Measurements from ENCODE around the gene FILIP1L. TPM values are rescaled to one million over a fixed set of nuclear protein-coding genes. Genes with fewer than 3 reads are reported as not detected.

The FILIP1L gene
- total RNA-seq, 2 donors from 2014 or later: 270 to 279 TPM

- peaks cover 24% of the 10 kb centered on the region for H3K36me3 ChIP-seq
These were observed 253.1 kb downstream of the FILIP1L start for GRCh38 chr3:99861216-99861615.

DNA sequence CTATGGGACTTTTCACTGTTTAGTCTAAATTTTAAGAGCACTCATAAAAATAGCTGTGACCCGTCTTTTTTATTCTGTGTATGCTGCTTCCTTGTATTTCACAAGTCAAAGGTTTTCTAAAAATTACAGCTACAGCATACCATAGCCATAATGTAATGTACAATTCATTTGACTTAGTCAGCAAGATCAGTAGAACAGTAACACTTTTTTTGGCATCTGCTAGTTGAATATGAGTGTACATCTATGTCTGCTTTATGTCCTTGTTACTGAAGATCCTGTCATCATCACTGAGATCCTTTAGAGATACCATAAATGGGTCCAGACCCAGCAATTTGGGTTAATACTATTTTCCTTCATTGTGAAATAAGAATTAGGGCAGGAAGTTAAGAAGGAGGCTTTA is 254.5 kb downstream of the FILIP1L start:
- H3K9me3 ChIP-seq: no peaks in the 10 kb centered on the region
- peak overlapping the region; percentile 62 to 82 for H3K27ac ChIP-seq
- peak overlapping the region; percentile 9 for H3K4me3 ChIP-seq
- peaks cover 35% of the 10 kb centered on the region for H3K36me3 ChIP-seq
- no peak for ATAC-seq (ENCODE audit: insufficient number of reproducible peaks, low FRiP score, low read depth)
- TF ChIP-seq, protein P1, sequence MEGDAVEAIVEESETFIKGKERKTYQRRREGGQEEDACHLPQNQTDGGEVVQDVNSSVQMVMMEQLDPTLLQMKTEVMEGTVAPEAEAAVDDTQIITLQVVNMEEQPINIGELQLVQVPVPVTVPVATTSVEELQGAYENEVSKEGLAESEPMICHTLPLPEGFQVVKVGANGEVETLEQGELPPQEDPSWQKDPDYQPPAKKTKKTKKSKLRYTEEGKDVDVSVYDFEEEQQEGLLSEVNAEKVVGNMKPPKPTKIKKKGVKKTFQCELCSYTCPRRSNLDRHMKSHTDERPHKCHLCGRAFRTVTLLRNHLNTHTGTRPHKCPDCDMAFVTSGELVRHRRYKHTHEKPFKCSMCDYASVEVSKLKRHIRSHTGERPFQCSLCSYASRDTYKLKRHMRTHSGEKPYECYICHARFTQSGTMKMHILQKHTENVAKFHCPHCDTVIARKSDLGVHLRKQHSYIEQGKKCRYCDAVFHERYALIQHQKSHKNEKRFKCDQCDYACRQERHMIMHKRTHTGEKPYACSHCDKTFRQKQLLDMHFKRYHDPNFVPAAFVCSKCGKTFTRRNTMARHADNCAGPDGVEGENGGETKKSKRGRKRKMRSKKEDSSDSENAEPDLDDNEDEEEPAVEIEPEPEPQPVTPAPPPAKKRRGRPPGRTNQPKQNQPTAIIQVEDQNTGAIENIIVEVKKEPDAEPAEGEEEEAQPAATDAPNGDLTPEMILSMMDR (IDR thresholded peaks at IDR 0.05): no peak
- peaks cover 70 to 96% of the 10 kb centered on the region in 2 donors for H3K4me1 ChIP-seq (ENCODE audit: control insufficient read depth in 1 of 2, low read depth in 2 of 2)
- no peaks in the 10 kb centered on the region for H3K27me3 ChIP-seq (replicated peaks; ENCODE audit: insufficient read depth)
- DNase-seq (ENCODE audit: low spot score): no peak

More at GRCh38 chr3:99861216-99861615, 253.1 kb downstream of the FILIP1L start:
- ATAC-seq (ENCODE audit: insufficient number of reproducible peaks, low FRiP score, low read depth) (no peak), DNase-seq (ENCODE audit: low spot score) (no peak)
- peak overlapping the region; percentile 62 to 82 for H3K27ac ChIP-seq
- H3K4me3 ChIP-seq: peak overlapping the region; percentile 27
- H3K9me3 ChIP-seq: no peaks in the 10 kb centered on the region
- H3K27me3 ChIP-seq (replicated peaks; ENCODE audit: insufficient read depth): no peaks in the 10 kb centered on the region
- TF ChIP-seq, protein P1 (IDR thresholded peaks at IDR 0.05): no peak
- H3K4me1 ChIP-seq (ENCODE audit: control insufficient read depth in 1 of 2, low read depth in 2 of 2): peaks cover 67 to 94% of the 10 kb centered on the region in 2 donors

DNA sequence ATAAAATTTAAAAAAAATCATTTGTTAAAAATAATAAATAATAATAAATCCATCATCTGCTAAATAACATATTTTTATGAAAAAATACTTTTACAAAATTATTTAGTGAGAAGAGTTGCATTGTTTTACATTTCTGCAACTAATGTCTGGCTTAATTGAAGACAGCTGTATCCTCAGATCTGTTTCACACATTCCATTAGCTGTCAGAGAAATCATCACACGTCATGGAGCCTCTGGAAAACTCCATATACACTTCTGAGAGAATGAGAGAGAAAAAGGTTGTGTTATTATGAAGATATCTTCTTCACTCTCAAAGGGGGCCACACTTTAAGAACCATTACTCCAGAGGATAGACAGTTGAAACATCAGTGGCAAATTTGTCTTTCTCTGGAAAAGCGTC is 255.8 kb downstream of the FILIP1L start:
- DNase-seq (ENCODE audit: low spot score): no peak
- ATAC-seq (ENCODE audit: insufficient number of reproducible peaks, low FRiP score, low read depth): no peak
- H3K4me1 ChIP-seq (ENCODE audit: control insufficient read depth in 1 of 2, low read depth in 2 of 2): peaks cover 64 to 93% of the 10 kb centered on the region in 2 donors
- peak overlapping the region; percentile 52 to 82 for H3K27ac ChIP-seq
- TF ChIP-seq, protein P1 (IDR thresholded peaks at IDR 0.05): no peak
- no peaks in the 10 kb centered on the region for H3K27me3 ChIP-seq (replicated peaks; ENCODE audit: insufficient read depth)
- peaks cover 40% of the 10 kb centered on the region for H3K36me3 ChIP-seq
- H3K9me3 ChIP-seq: no peaks in the 10 kb centered on the region
- peak overlapping the region; percentile 15 for H3K4me3 ChIP-seq

DNA sequence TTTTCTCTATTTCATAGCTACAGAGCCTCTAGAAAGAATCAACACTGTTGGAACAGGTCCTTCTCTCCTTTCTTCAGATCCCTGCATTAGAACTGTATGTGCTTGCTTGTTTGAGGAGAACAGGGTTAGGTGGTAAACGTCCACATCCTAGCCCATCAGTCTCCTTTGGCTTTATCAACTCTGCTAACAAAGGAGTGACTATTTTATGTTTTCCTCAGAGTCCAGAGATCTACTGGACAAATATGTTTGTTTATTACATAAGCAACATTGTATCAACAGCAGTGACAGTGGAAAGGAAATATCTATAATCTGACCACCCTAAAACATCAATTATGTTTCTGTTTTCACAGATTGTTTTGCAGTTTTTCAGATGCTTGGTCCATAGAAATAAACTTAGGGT is 257.0 kb downstream of the FILIP1L start:
- no peak overlapping the region for H3K4me3 ChIP-seq
- DNase-seq (ENCODE audit: low spot score) (no peak), ATAC-seq (ENCODE audit: insufficient number of reproducible peaks, low FRiP score, low read depth) (no peak)
- H3K9me3 ChIP-seq: no peaks in the 10 kb centered on the region
- H3K27ac ChIP-seq: peak overlapping the region; percentile 20 to 82
- peaks cover 53 to 88% of the 10 kb centered on the region in 2 donors for H3K4me1 ChIP-seq (ENCODE audit: control insufficient read depth in 1 of 2, low read depth in 2 of 2)
- no peaks in the 10 kb centered on the region for H3K27me3 ChIP-seq (replicated peaks; ENCODE audit: insufficient read depth)
- TF ChIP-seq, protein P1 (IDR thresholded peaks at IDR 0.05): no peak
- peaks cover 43% of the 10 kb centered on the region for H3K36me3 ChIP-seq

- ATAC-seq (ENCODE audit: insufficient number of reproducible peaks, low FRiP score, low read depth) (no peak), DNase-seq (ENCODE audit: low spot score) (no peak)
- Histone ChIP-seq H3K9me3 (no peaks in the 10 kb centered on the region), H3K27ac (peak overlapping the region; percentile 20 to 82), H3K27me3 (replicated peaks; ENCODE audit: insufficient read depth) (no peaks in the 10 kb centered on the region), H3K4me1 (ENCODE audit: control insufficient read depth in 1 of 2, low read depth in 2 of 2) (peaks cover 51 to 82% of the 10 kb centered on the region in 2 donors), H3K36me3 (peaks cover 43% of the 10 kb centered on the region), H3K4me3 (no peak overlapping the region)
- TF ChIP-seq, protein P1 (IDR thresholded peaks at IDR 0.05): no peak
These were observed 257.7 kb downstream of the FILIP1L start for GRCh38 chr3:99856437-99857220.
